AG10803 (cell line): ENCODE results near the gene ANKRD13B.
A peak's percentile ranks its signal among the peaks of the same experiment; 100 is the strongest.
"Not testable (repeated sequence)": the region's sequence is repeated elsewhere in the genome, so short reads cannot be mapped to it uniquely, and the experiment has no call there.

Experiments used
- DNase-seq: peaks from one replicate; pipeline ENCODE4 v3.0.0; 2010; ENCODE audit warnings: low read depth
- H3K4me3 ChIP-seq: 2 replicates; pipeline ENCODE4 v1.5.1; 2011; ENCODE audit warnings: mild to moderate bottlenecking, low read length, control low read depth
- TF ChIP-seq, protein P1 (sequence below): conservative IDR thresholded peaks from 2 replicates; pipeline ENCODE4 v1.5.1; 2011; ENCODE audit warnings: mild to moderate bottlenecking, low read length, control low read depth, inconsistent platforms

Gene ANKRD13B

DNA sequence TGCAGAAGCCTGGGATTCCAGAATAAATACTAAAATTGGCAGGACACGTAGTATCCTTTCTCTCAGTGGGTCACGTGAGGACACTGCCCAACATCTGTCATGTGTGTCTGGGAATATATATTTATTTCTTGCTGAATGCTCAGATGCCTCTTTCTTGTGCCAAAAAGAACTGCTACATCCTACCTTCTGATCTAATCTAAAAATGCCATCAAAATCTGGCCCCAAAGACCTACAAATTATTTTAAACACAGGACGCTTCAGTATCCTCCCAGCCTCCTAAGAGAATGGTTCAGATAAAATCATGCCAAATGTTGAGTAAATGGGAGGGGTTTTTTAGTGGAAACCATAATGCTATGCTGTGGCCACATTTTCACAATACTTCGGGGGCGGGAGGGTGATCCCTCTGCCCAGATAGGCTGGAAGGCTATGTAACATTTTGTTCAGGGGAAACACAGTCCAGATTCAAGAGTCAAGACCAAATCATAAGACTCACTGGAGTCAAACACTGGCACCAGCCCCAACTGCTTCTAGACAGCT is 52.7 kb downstream of the ANKRD13B start:
- TF ChIP-seq, protein P1, sequence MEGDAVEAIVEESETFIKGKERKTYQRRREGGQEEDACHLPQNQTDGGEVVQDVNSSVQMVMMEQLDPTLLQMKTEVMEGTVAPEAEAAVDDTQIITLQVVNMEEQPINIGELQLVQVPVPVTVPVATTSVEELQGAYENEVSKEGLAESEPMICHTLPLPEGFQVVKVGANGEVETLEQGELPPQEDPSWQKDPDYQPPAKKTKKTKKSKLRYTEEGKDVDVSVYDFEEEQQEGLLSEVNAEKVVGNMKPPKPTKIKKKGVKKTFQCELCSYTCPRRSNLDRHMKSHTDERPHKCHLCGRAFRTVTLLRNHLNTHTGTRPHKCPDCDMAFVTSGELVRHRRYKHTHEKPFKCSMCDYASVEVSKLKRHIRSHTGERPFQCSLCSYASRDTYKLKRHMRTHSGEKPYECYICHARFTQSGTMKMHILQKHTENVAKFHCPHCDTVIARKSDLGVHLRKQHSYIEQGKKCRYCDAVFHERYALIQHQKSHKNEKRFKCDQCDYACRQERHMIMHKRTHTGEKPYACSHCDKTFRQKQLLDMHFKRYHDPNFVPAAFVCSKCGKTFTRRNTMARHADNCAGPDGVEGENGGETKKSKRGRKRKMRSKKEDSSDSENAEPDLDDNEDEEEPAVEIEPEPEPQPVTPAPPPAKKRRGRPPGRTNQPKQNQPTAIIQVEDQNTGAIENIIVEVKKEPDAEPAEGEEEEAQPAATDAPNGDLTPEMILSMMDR = no peak
- no peak overlapping the region; the same call in 1 of the 2 replicates for H3K4me3 ChIP-seq
- DNase-seq = peak; percentile 94

DNA sequence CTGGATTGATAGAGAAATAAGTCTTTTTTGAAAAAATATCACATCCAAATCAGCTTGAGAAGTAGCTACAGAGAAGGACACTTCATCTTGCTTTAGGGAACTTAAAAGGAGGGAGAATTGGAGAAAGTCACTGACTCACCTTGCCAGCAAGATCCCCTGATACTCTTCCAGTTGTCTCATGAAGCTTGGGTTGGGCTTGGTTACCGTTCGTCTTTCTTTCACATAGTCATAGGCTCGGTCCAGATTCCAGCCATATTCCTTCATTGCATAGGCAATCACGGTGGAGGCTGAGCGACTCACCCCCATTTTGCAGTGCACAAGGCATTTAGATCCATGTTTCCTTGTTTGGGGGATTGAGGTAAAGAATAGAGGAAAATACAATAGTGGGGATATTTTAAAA is 55.1 kb downstream of the ANKRD13B start:
- H3K4me3 ChIP-seq = no peak overlapping the region
- TF ChIP-seq, protein P1 = no peak
- no peak for DNase-seq

DNA sequence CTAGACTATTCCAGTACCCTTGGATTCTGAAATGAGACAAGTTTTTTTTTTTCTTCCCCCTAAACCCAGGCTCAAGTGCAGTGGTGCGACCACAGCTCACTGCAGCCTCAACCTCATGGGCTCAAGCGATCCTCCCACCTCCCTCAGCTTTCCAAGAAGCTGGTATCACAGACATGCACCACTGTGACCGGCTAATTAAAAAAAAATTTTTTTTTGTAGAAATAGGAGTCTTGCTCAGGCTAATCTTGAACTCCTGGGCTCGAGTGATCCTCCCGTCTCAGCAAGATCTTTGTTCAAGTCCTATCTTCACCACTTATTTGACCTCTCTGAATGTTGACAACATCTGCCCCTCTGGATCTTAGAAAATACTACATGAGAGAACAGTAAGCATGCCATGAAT is 56.4 kb downstream of the ANKRD13B start:
- H3K4me3 ChIP-seq = no peak overlapping the region
- no peak for DNase-seq
- TF ChIP-seq, protein P1 = no peak

DNA sequence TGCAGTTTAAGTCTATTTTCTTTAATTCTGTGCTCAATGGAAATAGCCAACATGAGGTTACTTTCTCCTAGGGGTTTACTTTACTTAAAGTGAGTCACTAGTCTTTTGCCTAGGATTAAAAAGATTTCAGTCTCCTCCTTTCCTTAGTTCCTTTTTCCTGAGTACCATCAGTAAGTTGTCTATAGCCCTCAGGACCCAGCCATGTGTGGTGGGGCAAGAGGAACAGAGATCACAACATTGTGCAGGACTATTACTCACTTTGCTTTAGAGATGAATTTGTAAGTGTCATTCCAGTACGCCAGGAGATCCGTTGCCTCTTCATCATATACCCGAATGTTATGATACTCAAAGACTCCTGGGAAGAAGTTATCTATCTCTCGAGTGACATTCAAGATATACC is 57.5 kb downstream of the ANKRD13B start:
- H3K4me3 ChIP-seq = no peak overlapping the region
- TF ChIP-seq, protein P1 = no peak
- no peak for DNase-seq

DNA sequence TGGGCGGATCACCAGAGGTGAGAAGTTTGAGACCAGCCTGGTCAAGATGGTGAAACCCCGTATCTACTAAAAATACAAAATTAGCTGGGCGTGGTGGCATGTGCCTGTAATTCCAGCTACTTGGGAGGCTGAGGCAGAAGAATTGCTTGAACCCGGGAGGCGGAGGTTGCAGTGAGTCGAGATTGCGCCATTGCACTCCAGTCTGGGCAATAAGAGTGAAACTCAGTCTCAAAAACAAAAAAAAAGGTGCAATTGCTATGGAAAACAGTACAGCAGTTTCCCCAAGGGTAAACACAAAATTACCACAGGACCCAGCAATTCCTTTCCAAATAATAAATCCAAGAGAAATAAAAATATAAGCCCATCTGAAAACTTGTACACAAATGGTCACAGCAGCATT is 59.0 kb downstream of the ANKRD13B start:
- not testable (repeated sequence) for H3K4me3 ChIP-seq

DNA sequence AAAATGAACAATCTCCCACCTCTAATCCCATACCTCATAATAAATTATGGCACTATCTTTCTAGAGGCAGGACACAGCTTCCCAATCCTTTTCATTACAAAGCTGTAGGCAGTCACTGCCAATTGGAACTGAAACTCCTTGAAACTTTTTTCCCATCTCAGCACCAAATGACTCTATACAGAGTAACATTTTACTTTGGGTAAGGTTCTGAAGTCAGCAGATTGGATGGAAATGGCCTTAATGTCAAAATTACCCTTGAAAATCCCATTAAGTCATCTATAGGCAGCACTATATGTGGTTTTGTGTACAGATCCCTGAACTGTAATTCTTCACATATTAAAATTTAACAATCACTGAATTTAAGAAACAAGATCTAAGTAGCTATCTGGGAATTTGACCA is 60.0 kb downstream of the ANKRD13B start:
- TF ChIP-seq, protein P1 = no peak

More for the DNA sequence above, 59.0 kb downstream of the ANKRD13B start:
- not testable (repeated sequence) for DNase-seq

DNA sequence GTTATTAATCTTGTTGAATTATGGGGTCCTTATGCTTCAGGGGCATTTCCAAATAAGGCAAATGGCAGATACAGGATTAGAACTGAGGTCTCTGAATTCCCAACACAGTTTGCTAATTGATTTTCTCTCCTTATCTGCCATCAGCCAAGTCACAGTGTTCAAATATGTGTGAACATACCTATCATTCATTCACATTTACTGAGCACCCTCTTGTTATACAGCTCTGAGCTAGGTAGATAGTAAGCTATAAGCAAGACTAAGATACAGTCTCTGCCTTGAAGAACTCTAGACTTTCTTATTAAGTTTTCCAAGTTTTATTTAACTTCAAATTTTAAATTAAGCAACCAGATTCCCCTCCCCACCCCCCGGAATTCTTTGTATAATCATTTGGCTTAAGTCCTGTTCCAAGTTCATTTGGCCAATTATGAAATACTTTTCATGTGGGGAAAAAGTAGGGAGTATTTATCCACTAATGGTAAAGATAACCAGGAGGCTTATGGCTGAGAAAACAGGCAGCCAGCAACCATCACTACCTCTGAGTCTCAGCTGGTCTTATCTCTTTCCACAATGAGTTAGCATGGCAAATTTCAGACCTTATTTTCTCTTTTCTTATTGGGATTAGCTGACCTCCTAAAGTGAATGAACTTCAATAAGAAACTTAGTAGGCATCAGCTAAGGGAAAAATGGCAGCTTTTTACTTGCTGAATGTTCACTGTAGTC is 61.2 kb downstream of the ANKRD13B start:
- DNase-seq = no peak
- TF ChIP-seq, protein P1 = no peak
- no peak overlapping the region for H3K4me3 ChIP-seq

More for the DNA sequence above, 60.0 kb downstream of the ANKRD13B start:
- H3K4me3 ChIP-seq = no peak overlapping the region
- no peak for DNase-seq
